GM18909 (cell line): ENCODE results near the gene THOC5.
"Not testable (repeated sequence)": the region's sequence is repeated elsewhere in the genome, so short reads cannot be mapped to it uniquely, and the experiment has no call there.

ENCODE experiments used
- ATAC-seq: cut with Tn5 transposase; IDR thresholded peaks from one replicate; pipeline ENCODE4 v1.9.1; 2021; ENCODE audit warnings: mild to moderate bottlenecking; ENCODE audit not compliant: unreplicated experiment, poor library complexity

THOC5 gene

DNA sequence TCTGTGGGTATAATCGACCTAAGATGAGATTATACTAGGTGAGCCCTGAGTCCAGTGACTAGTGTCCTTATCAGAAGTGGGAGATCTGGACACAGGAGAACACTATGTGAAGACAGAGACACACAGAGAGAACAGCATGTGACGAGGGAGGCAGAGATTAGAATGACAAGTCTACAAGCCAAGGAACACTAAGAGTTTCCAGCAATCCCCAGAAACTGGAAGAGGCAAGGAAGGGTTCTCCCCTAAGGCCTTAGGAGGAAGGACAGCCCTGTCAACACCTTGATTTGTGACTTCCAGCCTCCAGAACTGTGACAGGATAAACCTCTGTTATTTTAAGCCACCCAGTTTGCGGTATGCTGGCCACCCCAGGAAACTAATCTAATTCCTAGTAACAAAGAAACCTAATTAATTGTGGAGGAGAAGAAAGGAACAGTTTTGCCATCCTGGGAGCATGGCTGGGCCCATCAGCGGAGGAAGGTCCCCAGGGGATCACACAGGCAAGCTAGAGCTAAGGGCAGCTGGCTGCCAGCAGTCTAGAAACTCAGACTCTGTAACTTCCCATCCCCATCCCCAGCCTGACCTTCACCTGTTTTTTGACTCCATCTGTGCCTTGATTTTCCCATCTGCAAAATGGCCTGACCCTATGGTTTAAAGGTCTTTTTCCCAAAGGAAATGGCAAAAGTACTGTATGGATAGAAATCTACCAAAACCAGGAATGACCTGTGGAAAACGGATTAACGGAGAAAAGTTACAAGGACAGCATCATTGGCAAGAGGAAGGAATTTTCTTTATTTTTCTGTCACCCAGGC is 10.3 kb upstream of the THOC5 start:
- ATAC-seq: no peak

DNA sequence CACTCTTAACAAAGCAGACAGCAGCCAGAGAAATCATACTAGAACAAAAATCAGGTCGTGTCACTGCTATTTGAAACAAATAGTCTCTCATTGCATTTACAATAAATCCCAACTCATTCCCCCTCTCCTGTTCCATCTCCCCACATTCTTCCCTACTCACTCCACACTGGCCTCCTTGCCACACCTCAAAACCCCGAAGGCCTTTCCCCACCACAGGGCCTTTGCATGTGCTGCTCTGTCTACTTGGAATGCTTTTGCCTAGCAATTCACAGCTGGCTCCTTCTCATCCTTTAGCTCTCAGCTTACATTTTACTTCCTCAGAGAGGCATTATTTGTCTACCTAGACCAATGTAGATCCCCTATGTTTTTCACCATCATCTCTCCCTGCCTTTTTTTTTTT is 6.3 kb upstream of the THOC5 start:
- no peak for ATAC-seq

DNA sequence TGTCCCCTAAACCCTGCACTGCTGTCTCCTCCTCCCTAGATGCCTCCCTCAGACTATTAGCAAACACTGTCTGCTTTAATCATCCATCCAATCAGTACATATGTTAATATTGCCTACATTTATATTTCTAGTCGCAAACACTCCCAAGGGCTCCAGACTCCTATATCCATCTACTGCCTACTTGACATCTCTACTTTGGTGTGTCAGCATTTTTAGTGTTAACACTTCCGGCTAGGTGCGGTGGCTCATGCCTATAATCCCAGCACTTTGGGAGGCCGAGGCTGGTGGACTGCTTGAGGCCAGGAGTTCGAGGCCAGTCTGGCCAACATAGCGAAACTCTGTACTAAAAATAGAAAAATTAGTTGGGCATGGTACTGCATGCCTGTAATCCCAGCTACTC is 5.5 kb upstream of the THOC5 start:
- ATAC-seq: no peak

DNA sequence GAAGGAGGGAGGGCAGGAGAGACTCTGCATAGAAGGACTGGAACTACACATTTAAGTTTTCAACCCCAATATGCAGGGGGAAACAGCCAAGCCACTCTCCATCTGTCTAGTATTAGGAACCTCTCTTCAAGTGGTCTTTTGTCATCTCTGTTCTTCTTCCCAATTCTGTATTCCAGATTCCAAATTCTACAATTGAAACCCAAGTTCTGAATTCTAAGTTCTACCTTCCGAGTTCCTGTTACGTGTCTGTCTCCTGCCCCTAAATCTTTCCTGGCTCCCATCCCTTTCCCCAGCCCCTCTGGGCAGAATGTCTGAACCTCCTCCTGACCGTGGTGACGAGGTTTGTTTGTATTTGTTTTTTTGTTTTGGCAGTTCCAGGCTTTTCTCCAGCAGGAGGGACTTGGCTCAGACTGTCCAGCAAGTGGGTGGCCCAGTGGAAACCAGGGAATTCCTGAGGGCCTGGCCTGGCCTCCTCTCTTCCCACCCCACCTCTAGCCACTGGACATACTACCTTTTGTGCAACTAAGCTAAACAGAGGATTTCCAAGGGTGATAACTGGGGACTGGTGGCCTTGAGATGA is 1.6 kb upstream of the THOC5 start:
- no peak for ATAC-seq

DNA sequence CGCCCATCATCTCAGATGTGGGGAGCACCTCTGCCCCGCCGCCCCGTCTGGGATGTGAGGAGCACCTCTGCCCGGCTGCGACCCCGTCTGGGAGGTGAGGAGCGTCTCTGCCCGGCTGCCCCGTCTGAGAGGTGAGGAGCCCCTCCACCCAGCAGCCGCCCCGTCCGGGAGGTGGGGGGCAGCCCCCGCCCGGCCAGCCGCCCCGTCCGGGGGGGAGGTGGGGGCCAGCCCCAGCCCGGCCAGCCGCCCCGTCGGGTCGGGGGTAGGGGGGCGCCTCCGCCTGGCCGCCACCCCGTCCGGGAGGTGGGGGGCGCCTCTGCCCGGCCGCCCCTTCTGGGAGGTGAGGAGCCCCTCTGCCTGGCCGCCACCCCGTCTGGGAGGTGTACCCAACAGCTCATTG is 1.2 kb downstream of the THOC5 start:
- not testable (repeated sequence) for ATAC-seq

DNA sequence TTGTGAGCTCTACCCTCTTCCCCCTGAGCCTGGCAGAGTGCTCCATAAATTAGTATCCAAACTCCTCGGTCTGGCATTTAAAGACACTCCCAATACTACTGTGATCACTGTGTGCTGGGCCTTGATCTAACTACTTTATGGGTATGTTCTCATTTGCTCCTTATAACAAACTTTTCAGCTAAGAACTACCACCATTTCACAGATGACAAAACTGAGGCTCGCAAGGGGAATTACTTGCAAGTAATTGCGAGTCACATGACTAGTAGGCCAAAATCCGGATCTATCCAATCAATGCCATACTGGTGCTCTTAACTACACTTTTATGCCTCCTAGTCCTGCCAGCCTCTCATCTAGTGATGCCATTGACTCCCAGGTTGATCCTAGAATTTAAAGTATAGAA is 3.6 kb downstream of the THOC5 start:
- ATAC-seq: no peak

DNA sequence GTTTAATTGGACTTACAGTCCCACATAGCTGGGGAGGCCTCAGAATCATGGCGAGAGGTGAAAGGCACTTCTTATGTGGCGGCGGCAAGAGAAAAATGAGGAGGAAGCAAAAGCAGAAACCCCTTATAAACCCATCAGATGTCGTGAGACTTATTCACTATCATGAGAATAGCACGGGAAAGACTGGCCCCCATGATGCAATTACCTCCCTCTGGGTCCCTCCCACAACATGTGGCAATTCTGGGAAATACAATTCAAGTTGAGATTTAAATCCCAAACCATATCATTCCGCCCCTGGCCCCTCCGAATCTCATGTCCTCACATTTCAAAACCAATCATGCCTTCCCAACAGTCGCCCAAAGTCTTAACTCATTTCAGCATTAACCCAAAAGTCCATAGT is 8.5 kb downstream of the THOC5 start:
- ATAC-seq: not testable (repeated sequence)

DNA sequence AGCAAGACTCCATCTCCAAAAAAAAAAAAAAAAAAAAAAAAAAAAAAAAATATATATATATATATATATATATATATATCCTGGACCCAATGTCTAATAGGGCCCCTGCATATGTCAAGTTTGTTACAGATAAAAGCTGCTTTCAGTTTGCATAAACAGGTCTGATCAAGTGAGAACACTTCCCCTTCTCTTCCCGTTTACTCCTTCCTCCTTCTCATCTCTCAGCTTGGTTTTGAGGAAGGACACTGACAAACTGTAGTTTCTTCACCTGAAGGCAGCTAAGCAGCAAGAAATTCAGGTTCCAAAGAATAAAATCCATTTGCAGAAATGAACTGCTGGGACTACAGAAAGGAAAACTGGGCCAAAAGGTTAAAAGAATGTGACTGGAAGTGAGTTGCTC is 11.7 kb downstream of the THOC5 start:
- no peak for ATAC-seq

DNA sequence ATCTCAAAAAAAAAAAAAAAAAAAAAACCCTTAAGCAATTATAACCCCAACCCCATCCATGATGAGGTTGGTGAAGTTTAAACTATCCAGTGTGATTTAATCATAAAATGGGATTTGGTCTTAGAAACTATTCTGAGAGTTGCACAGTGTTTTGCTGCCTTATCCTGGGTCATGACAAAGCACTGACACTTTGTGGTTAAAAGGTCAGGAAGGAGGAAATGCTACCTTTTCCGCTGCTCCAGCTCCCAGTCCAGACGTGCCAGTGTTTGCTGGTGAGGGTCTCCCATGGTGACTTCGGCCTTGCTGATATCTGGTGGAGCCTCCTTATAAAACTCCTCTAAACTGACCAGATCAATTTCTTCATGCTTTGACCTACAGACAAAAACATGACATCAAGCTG is 14.5 kb downstream of the THOC5 start:
- no peak for ATAC-seq

DNA sequence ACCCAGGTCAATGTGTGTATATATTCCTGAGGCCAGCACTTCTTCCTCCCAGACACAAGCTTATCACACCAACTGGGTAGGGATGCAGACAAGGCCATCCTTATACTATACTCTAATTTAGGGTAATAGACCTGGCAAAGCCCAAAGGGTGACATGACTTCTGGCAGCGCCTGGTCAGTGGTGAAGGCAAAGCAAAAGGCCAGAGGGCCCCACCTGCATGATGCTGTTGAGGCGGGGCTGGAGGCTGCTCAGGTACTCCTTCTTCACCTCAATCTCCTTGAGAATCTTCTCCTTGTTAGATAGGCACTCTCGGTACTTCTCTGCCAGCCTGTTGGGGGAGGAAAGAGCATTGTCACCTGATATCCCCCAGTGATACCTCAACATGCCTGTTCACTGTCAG is 17.1 kb downstream of the THOC5 start:
- no peak for ATAC-seq

DNA sequence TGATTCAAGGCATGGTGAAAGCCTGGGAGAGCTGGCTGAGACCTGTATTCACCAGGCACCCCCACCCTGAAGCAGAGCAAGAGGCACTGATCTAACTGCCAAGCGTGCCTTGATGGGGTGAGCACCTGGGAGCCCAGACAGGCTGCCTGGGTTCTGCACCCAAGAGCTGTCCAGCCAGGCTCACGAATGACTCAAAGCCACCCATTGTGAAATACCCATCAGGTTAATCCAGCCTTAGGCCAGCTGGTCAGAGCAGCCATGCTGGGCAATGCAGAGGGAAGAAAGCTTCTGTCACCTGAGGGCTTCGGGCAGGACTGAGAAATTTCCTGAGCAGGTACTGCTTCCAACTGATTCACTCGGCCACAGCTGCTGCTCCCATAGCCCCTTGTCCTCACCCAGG is 22.1 kb downstream of the THOC5 start:
- no peak for ATAC-seq

DNA sequence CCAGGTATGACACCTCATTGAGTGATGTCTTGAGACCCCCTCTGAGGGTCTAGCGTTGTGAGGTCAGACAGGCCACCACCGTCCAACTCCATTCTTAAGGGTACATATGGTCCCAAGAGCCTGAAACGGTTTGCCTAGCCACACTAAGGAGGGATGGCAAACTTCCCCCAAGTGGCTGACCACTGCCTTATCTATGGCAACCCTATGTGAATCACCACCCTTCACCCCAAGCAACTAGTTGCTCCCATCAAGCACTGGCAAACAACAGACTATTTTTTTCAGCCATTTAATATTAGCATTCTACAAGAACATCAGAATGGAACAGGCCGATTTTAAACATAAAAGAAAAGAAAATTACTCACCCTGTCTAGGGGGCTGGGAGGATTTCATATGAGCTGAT is 22.8 kb downstream of the THOC5 start:
- no peak for ATAC-seq

DNA sequence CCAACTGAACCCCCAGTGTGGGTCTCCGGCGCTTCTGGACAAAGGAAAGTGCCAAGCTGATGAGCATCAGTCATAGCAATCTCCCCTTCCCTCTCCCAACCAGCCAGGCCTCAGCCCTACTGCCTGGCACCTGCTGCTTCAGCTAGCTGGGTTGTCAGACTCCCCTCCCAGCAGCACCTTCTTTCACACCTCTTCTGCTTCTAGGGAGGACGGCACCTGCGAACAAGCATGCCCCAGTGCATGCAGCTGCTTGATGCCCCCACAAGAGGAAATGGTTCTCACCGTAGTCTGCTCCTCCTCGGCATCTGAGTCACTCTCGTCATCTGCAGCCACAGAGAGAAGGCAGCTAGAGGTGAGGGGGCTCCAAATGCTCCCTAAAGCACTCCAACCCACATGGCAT is 25.4 kb downstream of the THOC5 start:
- no peak for ATAC-seq

DNA sequence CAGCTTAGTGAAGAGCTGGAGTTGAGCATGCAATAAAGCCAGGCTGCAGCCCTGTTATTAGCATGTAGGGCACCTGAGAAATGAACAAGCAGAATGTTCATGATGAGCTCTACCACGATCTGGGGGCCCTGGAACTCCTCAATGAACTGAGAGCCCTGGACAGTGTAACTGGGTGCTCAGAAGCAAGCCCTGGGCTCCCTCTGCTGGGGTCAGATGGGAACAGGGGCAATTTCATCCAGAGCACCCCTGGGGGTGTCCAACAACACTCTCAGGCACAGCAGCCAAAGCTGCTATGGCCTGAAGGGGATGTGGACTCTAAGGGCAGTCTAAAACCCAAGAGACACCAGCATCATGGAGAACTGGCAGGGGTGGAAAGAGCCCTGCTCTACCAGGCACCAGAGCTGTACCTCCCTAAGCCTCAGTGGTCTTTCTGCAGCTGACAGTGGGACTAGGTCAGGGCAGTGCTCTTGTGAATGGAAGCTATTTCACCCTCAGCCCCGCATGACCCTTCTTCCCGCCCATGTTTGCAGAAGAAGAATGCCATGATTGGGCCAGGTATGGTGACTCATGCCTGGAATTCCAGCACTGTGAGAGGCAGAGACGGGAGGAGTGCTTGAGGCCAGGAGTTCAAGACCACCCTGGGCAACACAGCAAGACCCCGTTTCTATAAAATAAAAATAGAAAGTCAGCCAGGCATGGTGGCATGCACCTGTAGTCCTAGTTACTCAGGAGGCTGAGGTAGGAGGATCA is 28.9 kb downstream of the THOC5 start:
- ATAC-seq: no peak

DNA sequence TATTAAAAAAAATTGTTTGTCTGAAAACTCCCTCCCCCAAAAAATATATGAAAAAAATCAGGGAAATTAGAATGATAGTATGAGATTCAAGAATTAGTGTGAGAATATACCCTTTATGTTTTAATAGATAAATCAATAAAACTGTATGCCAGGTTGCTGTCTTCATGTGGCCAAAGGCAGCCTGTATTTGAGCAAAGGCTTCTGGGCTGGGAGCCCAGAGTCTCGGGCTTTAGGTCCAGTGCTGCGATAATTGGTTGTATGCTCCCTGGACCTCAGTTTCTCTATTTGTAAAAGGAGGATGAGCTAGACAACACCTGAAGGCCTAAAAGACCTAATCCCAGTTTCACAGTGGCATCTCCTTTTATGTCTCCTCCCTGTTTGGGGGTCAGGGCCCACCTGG is 29.8 kb downstream of the THOC5 start:
- no peak for ATAC-seq

DNA sequence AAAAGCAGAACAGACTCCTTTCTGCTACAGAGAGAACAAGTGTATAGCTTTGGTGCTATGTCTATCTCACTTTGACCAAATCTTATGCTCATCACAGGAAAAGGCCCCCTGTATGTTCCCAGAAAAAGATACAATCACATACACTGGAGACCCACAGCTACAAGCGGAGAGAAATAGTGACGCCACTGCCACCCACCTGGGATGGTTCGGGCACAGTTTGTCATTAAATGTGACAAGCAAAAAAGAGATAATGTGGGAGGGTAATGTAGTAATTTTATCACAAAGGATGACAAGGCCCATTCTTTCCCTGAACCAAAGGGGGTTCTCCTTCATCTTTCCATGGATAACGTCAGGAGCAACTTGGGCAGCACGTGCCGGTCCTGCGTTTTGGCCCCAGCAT is 32.0 kb downstream of the THOC5 start:
- ATAC-seq: no peak

DNA sequence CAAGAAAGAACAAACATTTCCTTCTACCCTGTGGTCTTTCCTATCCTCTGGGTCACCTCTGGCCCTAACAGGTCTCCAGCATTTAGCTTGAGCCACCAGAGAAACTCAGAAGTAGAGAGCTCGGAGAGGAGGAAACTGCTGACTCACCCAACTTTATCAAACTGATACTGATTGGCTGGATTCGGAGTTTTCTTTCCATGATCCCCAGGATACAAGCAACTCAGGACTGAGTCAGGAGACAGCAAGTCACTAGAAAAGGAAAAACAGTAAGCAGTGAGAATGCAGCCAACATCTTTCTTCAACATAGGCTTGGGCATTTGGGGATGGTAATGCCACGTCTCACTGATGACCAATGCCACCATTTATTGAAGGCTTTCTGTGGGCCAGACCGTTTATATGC is 32.7 kb downstream of the THOC5 start:
- no peak for ATAC-seq

DNA sequence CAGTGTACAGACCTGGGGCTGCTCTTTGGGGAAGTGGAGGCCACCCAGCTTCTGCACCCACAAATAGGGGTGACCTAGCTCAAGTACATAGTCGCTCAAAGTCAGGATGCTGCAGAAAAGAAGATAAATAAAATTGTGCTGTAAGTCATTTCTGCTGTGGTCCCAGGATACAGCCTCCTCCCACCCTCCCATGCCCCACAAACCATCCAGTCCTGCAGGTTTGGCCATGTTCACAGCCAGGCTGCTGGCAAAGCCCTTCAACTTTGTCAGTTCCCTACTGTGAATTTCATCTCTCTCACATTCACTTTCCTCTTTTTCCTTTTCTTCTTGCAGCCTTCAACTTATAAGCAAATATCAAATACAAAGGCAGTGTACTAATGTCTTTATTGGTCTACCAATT is 33.6 kb downstream of the THOC5 start:
- no peak for ATAC-seq

DNA sequence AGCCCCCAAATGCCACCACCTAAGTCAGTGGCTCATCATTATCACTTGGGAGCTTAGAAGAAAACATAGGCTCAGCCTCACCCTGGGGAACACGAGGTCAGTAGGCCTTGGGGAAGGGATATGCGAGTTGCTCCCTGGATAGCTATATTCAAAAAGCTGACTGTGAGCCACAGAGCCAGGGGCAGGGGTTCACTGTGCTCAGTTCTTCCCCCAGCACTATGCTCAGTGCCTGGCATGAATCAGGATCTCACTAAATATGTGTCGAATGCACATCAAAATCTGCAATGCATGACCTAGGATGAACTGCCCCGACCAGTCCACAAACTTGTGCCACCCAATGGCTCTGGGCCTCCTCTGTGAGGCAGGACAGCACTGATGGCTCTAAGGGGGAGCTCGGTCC is 35.1 kb downstream of the THOC5 start:
- no peak for ATAC-seq

DNA sequence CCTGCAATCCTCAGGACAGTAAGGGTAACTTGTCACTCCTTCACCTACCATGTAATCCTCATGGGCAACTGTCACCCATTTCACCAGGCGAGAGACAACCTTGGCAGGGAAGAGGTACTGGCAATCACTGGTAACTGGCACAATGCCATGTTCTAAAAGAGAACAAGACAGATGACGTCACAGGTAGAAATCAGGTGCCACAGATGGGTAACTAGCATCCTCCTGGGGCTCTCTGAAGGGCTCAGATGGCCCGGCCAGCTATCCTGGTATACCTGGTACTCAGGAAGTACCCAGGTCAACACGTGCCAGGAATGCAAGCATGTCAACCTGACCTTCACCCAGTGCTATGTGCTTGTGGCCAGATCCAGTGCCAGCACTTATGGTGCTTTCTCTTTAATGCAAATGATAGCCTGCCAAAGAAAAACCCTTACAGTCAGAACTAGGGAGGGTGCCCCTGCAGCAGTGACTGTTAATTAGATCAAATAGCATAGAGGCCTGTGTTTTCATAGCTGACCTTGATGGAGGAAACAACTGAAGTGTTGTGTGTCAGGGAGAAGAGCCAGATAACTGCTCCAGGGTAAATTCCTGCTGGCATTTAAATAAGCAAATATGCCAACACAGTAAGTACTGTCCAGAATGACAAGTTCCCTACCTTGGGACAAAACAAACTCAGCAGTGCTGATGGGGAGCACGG is 36.2 kb downstream of the THOC5 start:
- no peak for ATAC-seq

DNA sequence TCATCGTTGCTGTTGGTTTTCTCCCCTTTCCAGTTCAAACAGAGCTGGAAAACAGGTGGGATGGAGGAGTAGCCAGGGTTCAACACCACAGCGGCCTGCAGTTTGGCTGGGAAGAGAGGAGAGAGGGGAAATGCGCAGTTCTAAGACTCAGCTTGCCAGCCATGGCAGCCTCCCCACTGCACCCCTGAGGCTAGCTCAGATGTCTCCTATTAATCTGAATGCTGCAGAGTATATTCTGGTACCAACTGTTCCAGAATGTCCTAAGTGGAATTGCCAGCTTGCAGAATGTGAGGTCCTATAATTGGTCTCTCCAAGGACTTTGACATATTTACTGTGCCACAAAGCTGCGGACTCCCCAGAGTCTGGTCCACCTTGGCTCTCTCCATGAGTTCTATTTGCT is 41.5 kb downstream of the THOC5 start:
- ATAC-seq: no peak
